ENCODE results near the gene PRKAG2. TPM values are rescaled to one million over a fixed set of nuclear protein-coding genes. Genes with fewer than 3 reads are reported as not detected.
A peak's percentile ranks its signal among the peaks of the same experiment; 100 is the strongest.

Gene PRKAG2
- 21.2 and 27.7 TPM in 2 replicates for total RNA-seq

- H3K4me3 ChIP-seq (ENCODE audit: low read depth, low read length) = peak within 1 kb of the TSS; percentile 70
- no peak for TF ChIP-seq CTCF (IDR thresholded peaks at IDR 0.05; ENCODE audit: insufficient read depth, low read depth, low read length)
- DNase-seq (ENCODE audit: low read depth) = peak; percentile 32
Measured at GRCh38 chr7:151876899-151877777, at the start of gene PRKAG2. PRKAG2 (minus strand) TSS chr7:151877115; CDS start chr7:151876620, 495 bp downstream.

GRCh38 chr7:151926336-151926712, 49.4 kb upstream of the PRKAG2 start:
- no peak overlapping the region for H3K4me3 ChIP-seq (ENCODE audit: low read depth, low read length)
- no peak for DNase-seq (ENCODE audit: low read depth)

GRCh38 chr7:151925446-151926335, 48.8 kb upstream of the PRKAG2 start:
- H3K4me3 ChIP-seq (ENCODE audit: low read depth, low read length) = no peak overlapping the region
- TF ChIP-seq CTCF (IDR thresholded peaks at IDR 0.05; ENCODE audit: insufficient read depth, low read depth, low read length) = no peak
- peak; percentile 52 for DNase-seq (ENCODE audit: low read depth)

More at GRCh38 chr7:151926336-151926712, 49.4 kb upstream of the PRKAG2 start:
- no peak for TF ChIP-seq CTCF (IDR thresholded peaks at IDR 0.05; ENCODE audit: insufficient read depth, low read depth, low read length)

- DNase-seq (ENCODE audit: low read depth) = no peak
- no peak overlapping the region for H3K4me3 ChIP-seq (ENCODE audit: low read depth, low read length)
- TF ChIP-seq CTCF (IDR thresholded peaks at IDR 0.05; ENCODE audit: insufficient read depth, low read depth, low read length) = no peak
Measured at GRCh38 chr7:151924508-151924907, 47.6 kb upstream of the PRKAG2 start.

- H3K4me3 ChIP-seq (ENCODE audit: low read depth, low read length) = no peak overlapping the region
- no peak for DNase-seq (ENCODE audit: low read depth)
- no peak for TF ChIP-seq CTCF (IDR thresholded peaks at IDR 0.05; ENCODE audit: insufficient read depth, low read depth, low read length)
Measured at GRCh38 chr7:151924001-151924400, 47.1 kb upstream of the PRKAG2 start.

- peak; percentile 10 for DNase-seq (ENCODE audit: low read depth)
- TF ChIP-seq CTCF (IDR thresholded peaks at IDR 0.05; ENCODE audit: insufficient read depth, low read depth, low read length) = no peak
- no peak overlapping the region for H3K4me3 ChIP-seq (ENCODE audit: low read depth, low read length)
Measured at GRCh38 chr7:151923097-151923876, 46.4 kb upstream of the PRKAG2 start.

All from fibroblast of villous mesenchyme (primary cell).